SK-N-SH (cell line): Measurements from ENCODE around the gene TMEM238L. TPM values are rescaled to one million over a fixed set of nuclear protein-coding genes. Genes with fewer than 3 reads are reported as not detected.

Source experiments
- CTCF ChIA-PET: fragments of 300-600, 350-600 bp; formaldehyde crosslinking; extraction: SDS; loops from one replicate; lab custom pipeline; 2021; lab: Yijun Ruan, JAX
- POLR2A ChIA-PET: fragments of 350-600 bp; sonication (Branson Sonifier 250); formaldehyde crosslinking; extraction: SDS; loops from one replicate; lab custom pipeline; 2020; ENCODE audit warnings: antibody characterized with exemption, inconsistent platforms; lab: Yijun Ruan, JAX
- DNase-seq: peaks from one replicate; pipeline ENCODE4 v3.0.0; 2012
- H2AFZ ChIP-seq: fragments of 200-600 bp; sonication (generic); 2 replicates; pipeline ENCODE4 v1.8.1; 2016; ENCODE audit warnings: antibody characterized with exemption, mild to moderate bottlenecking, low read depth
- H3F3A ChIP-seq: fragments of 200-600 bp; sonication (generic); replicated peaks from 2 replicates; pipeline ENCODE3; 2016; ENCODE audit warnings: antibody characterized with exemption, mild to moderate bottlenecking; ENCODE audit not compliant: insufficient read depth
- H3K27ac ChIP-seq, 2 experiments: fragments of 200-500 bp in 1 of 2; fragments of 200-600 bp in 1 of 2; sonication (Bioruptor generic) in 1 of 2; sonication (generic), shearing (Covaris generic) in 1 of 2; 2 replicates each; pipeline versions ENCODE4 v1.5.1 to v1.6.1; 2014 to 2016; ENCODE audit warnings: low read depth in 2 of 2, inconsistent platforms in 1 of 2, low read length in 1 of 2, mild to moderate bottlenecking in 1 of 2, mixed read lengths in 1 of 2
- H3K27me3 ChIP-seq: fragments of 200-600 bp; sonication (generic), shearing (Covaris generic); 2 replicates; pipeline ENCODE4 v1.6.1; 2016; ENCODE audit warnings: mixed run types; ENCODE audit not compliant: insufficient read depth
- H3K36me3 ChIP-seq, 2 experiments: fragments of 200-500 bp in 1 of 2; fragments of 200-600 bp in 1 of 2; sonication (Bioruptor generic) in 1 of 2; sonication (generic) in 1 of 2; replicated peaks in 1 of 2; 2 replicates each; pipeline versions ENCODE3 to v1.5.1; 2014 to 2016; ENCODE audit warnings: low read length in 1 of 2, mild to moderate bottlenecking in 1 of 2; ENCODE audit not compliant: insufficient read depth in 2 of 2, control insufficient read depth in 1 of 2
- H3K4me1 ChIP-seq, 2 experiments: fragments of 200-500 bp in 1 of 2; fragments of 200-600 bp in 1 of 2; sonication (Bioruptor generic) in 1 of 2; sonication (generic), shearing (Covaris generic) in 1 of 2; 2 replicates each; pipeline versions ENCODE4 v1.5.1 to v1.6.1; 2014 to 2016; ENCODE audit warnings: low read depth in 1 of 2, low read length in 1 of 2, mixed run types in 1 of 2; ENCODE audit not compliant: insufficient read depth in 2 of 2, control insufficient read depth in 1 of 2
- H3K4me2 ChIP-seq: fragments of 200-600 bp; sonication (generic), shearing (Covaris generic); 2 replicates; pipeline ENCODE4 v1.6.1; 2017; ENCODE audit warnings: mixed run types
- H3K4me3 ChIP-seq, 2 experiments: fragments of 200-500 bp in 1 of 2; fragments of 200-600 bp in 1 of 2; sonication (Bioruptor generic) in 1 of 2; sonication (generic), shearing (Covaris generic) in 1 of 2; 2 replicates each; pipeline versions ENCODE4 v1.5.1 to v1.8.1; 2014 to 2016; ENCODE audit warnings: low read depth in 2 of 2, inconsistent platforms in 1 of 2, low read length in 1 of 2, mild to moderate bottlenecking in 1 of 2, mixed read lengths in 1 of 2, moderate library complexity in 1 of 2
- H3K79me2 ChIP-seq: fragments of 200-600 bp; sonication (generic); 2 replicates; pipeline ENCODE4 v1.8.1; 2017; ENCODE audit warnings: mild to moderate bottlenecking; ENCODE audit not compliant: insufficient read depth
- H3K9ac ChIP-seq: fragments of 200-600 bp; sonication (generic); 2 replicates; pipeline ENCODE4 v1.6.1; 2017; ENCODE audit warnings: mixed run types
- H3K9me2 ChIP-seq: fragments of 200-600 bp; sonication (generic); 2 replicates; pipeline ENCODE4 v1.6.1; 2017; ENCODE audit warnings: mixed run types
- H3K9me3 ChIP-seq: fragments of 200-600 bp; sonication (generic); 2 replicates; pipeline ENCODE4 v1.6.1; 2017; ENCODE audit warnings: mixed run types, mild to moderate bottlenecking, moderate library complexity
- H4K20me1 ChIP-seq: fragments of 200-600 bp; sonication (generic); 2 replicates; pipeline ENCODE4 v1.6.1; 2017; ENCODE audit warnings: mild to moderate bottlenecking, mixed run types; ENCODE audit not compliant: insufficient read depth
- EP300 ChIP-seq, 2 experiments: IDR thresholded peaks; 2 replicates each; pipeline versions ENCODE4 v1.4.0 to v1.6.1; 2012; ENCODE audit warnings: borderline replicate concordance in 1 of 2, low read depth in 1 of 2, low read length in 1 of 2
- EZH2phosphoT487 ChIP-seq: fragments of 200-600 bp; sonication (generic); IDR thresholded peaks from 2 replicates; pipeline ENCODE4 v1.6.1; 2017; ENCODE audit warnings: low read depth, mixed run types, mild to moderate bottlenecking, antibody characterized with exemption, moderate library complexity, borderline replicate concordance
- FOXJ3 ChIP-seq: sonication (generic); formaldehyde crosslinking; IDR thresholded peaks from 2 replicates; pipeline ENCODE4 v1.5.1; 2020; ENCODE audit warnings: mild to moderate bottlenecking, missing genetic modification reagents
- FOXM1 ChIP-seq: IDR thresholded peaks from 2 replicates; pipeline ENCODE4 v1.4.0; 2012; ENCODE audit warnings: low read depth, mild to moderate bottlenecking
- GABPA ChIP-seq: IDR thresholded peaks from 2 replicates; pipeline ENCODE4 v1.4.0; 2012; ENCODE audit warnings: low read depth, mild to moderate bottlenecking
- IRF3 ChIP-seq: fragments of 150-350 bp; IDR thresholded peaks from 2 replicates; pipeline ENCODE4 v1.6.1; 2016; ENCODE audit warnings: mild to moderate bottlenecking, low read depth, low read length
- MXI1 ChIP-seq: IDR thresholded peaks from 2 replicates; pipeline ENCODE4 v1.6.1; 2012; ENCODE audit warnings: mild to moderate bottlenecking, low read depth, low read length, improper control_type of control experiment
- RXRA ChIP-seq: IDR thresholded peaks from 2 replicates; pipeline ENCODE4 v1.4.0; 2012; ENCODE audit warnings: low read depth, mild to moderate bottlenecking, borderline replicate concordance
- TAF1 ChIP-seq: IDR thresholded peaks from 2 replicates; pipeline ENCODE4 v1.6.1; 2012; ENCODE audit warnings: low read depth, mild to moderate bottlenecking, low read length, moderate library complexity, borderline replicate concordance
- TCF12 ChIP-seq: IDR thresholded peaks from 2 replicates; pipeline ENCODE4 v1.4.0; 2012
- TEAD4 ChIP-seq: IDR thresholded peaks from 2 replicates; pipeline ENCODE4 v1.4.0; 2012; ENCODE audit warnings: mild to moderate bottlenecking, borderline replicate concordance; ENCODE audit not compliant: insufficient read depth
- USF1 ChIP-seq: IDR thresholded peaks from 2 replicates; pipeline ENCODE4 v1.4.0; 2012; ENCODE audit warnings: low read depth, borderline replicate concordance
- YY1 ChIP-seq: IDR thresholded peaks from 2 replicates; pipeline ENCODE4 v1.4.0; 2012; ENCODE audit warnings: low read depth, mild to moderate bottlenecking
- WGBS: methylation state at CpG from one replicate; pipeline ENCODE4 v1.1.6; 2017; ENCODE audit warnings: low lambda C conversion rate; 5-methylcytosine and 5-hydroxymethylcytosine counted together
- polyA plus RNA-seq, 3 experiments: library from polyadenylated mRNA; depleted of rRNA; stranded (reverse); fragments of >200 nt; gene quantifications; 2 replicates each; pipeline ENCODE4 v1.2.3, GENCODE V29; 2012
- TF ChIP-seq, protein P1 (sequence below): IDR thresholded peaks from 2 replicates; pipeline ENCODE4 v1.4.0; 2012; ENCODE audit warnings: low read depth, borderline replicate concordance
- TF ChIP-seq, protein P2 (sequence below): fragments of 200-600 bp; sonication (generic); IDR thresholded peaks from 2 replicates; pipeline ENCODE4 v1.6.1; 2017; ENCODE audit warnings: antibody characterized with exemption, mild to moderate bottlenecking, moderate library complexity

TMEM238L gene
- polyA plus RNA-seq, 1 of the 3 experiments (the other 2 are of a cell fraction), result not detected

DNA sequence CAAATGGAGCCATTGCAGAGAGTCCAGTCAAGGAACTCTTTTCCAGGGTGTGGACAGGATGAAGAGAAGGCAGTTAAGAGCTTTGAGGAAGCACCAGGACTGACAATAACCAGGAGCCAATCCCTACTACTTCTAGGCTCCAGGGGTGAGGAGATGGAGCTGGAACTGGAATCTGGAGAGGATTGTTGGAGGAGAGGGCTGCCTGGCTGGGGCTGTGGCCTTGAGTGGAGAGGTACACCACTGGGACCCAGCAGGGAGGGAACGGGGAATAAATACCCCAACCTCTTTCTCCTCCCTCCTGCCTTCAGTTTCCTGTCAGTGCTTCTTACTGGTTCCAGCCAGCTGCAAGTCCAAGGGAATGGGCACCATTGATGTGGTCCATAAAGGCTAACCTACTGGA, 41.9 kb downstream of the TMEM238L start:
- no peaks in the 10 kb centered on the region for H4K20me1 ChIP-seq
- no peak for TF ChIP-seq EZH2phosphoT487
- TF ChIP-seq YY1, result no peak
- no peak for TF ChIP-seq FOXM1
- TF ChIP-seq, protein P1, sequence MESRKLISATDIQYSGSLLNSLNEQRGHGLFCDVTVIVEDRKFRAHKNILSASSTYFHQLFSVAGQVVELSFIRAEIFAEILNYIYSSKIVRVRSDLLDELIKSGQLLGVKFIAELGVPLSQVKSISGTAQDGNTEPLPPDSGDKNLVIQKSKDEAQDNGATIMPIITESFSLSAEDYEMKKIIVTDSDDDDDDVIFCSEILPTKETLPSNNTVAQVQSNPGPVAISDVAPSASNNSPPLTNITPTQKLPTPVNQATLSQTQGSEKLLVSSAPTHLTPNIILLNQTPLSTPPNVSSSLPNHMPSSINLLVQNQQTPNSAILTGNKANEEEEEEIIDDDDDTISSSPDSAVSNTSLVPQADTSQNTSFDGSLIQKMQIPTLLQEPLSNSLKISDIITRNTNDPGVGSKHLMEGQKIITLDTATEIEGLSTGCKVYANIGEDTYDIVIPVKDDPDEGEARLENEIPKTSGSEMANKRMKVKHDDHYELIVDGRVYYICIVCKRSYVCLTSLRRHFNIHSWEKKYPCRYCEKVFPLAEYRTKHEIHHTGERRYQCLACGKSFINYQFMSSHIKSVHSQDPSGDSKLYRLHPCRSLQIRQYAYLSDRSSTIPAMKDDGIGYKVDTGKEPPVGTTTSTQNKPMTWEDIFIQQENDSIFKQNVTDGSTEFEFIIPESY, result no peak
- no peak for TF ChIP-seq GABPA
- TF ChIP-seq RXRA, result no peak
- TF ChIP-seq EP300 (IDR thresholded peaks at IDR 0.05; ENCODE audit: borderline replicate concordance in 1 of 2, low read depth in 1 of 2, low read length in 1 of 2), result no peak
- no peak for TF ChIP-seq USF1
- TF ChIP-seq IRF3, result no peak
- TF ChIP-seq TAF1, result no peak
- TF ChIP-seq TCF12, result no peak
- TF ChIP-seq, protein P2, sequence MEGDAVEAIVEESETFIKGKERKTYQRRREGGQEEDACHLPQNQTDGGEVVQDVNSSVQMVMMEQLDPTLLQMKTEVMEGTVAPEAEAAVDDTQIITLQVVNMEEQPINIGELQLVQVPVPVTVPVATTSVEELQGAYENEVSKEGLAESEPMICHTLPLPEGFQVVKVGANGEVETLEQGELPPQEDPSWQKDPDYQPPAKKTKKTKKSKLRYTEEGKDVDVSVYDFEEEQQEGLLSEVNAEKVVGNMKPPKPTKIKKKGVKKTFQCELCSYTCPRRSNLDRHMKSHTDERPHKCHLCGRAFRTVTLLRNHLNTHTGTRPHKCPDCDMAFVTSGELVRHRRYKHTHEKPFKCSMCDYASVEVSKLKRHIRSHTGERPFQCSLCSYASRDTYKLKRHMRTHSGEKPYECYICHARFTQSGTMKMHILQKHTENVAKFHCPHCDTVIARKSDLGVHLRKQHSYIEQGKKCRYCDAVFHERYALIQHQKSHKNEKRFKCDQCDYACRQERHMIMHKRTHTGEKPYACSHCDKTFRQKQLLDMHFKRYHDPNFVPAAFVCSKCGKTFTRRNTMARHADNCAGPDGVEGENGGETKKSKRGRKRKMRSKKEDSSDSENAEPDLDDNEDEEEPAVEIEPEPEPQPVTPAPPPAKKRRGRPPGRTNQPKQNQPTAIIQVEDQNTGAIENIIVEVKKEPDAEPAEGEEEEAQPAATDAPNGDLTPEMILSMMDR, result no peak
- no peak for TF ChIP-seq TEAD4
- no peak for TF ChIP-seq FOXJ3 (CRISPR knock-in tag)
- no peak for TF ChIP-seq MXI1
- H3K9ac ChIP-seq, result no peak overlapping the region
- no peaks in the 10 kb centered on the region for H3K79me2 ChIP-seq
- no peaks in the 10 kb centered on the region for H3K36me3 ChIP-seq
- no peak overlapping the region for H3K4me2 ChIP-seq
- 64% methylated on average over 1 of the region's 1 CpG for WGBS
- no peaks in the 10 kb centered on the region for H3K9me2 ChIP-seq
- no peaks in the 10 kb centered on the region for H3K9me3 ChIP-seq
- ChIA-PET POLR2A (no interaction called here), CTCF (interaction anchor here (0.8 to 3.0 kb wide), 3 partner anchors 11 to 1173 kb away, joined by 3 to 12 read pairs (median 11); no protein-coding TSS in a partner anchor)
- H2AFZ ChIP-seq, result no peak overlapping the region
- H3K27ac ChIP-seq, result no peak overlapping the region
- no peaks in the 10 kb centered on the region for H3F3A ChIP-seq
- H3K27me3 ChIP-seq, result no peaks in the 10 kb centered on the region
- H3K4me1 ChIP-seq, result peaks cover 0 to 8% of the 10 kb centered on the region in 2 experiments; a peak in 1 of 4 replicates
- no peak for DNase-seq
- H3K4me3 ChIP-seq, result no peak overlapping the region
